Endodermal cell (in vitro differentiated cells): ENCODE results near the gene GABRG3. TPM values are rescaled to one million over a fixed set of nuclear protein-coding genes. Genes with fewer than 3 reads are reported as not detected.

Experiments
- DNase-seq: peaks from one replicate; pipeline ENCODE4 v3.0.0-alpha.2; 2017
- H3K27ac ChIP-seq: 2 replicates; pipeline ENCODE4 v1.5.1; 2013; ENCODE audit warnings: mild to moderate bottlenecking, low read depth, low read length, moderate library complexity
- H3K27me3 ChIP-seq: 2 replicates; pipeline ENCODE4 v1.6.1; 2013; ENCODE audit warnings: mild to moderate bottlenecking, low read length, moderate library complexity; ENCODE audit not compliant: insufficient read depth, control insufficient read depth, poor library complexity, severe bottlenecking
- H3K36me3 ChIP-seq: 2 replicates; pipeline ENCODE4 v1.7.0; 2013; ENCODE audit warnings: mild to moderate bottlenecking, low read length, moderate library complexity; ENCODE audit not compliant: control insufficient read depth, insufficient read depth
- H3K4me1 ChIP-seq: one replicate; pipeline ENCODE4 v1.7.0; 2013; ENCODE audit warnings: low read length; ENCODE audit not compliant: control insufficient read depth, insufficient read depth
- H3K4me3 ChIP-seq: 2 replicates; pipeline ENCODE4 v1.5.1; 2013; ENCODE audit warnings: mild to moderate bottlenecking, low read length, moderate library complexity
- H3K9ac ChIP-seq: 2 replicates; pipeline ENCODE4 v1.6.1; 2013; ENCODE audit warnings: mild to moderate bottlenecking, low read length, moderate library complexity; ENCODE audit not compliant: poor library complexity, severe bottlenecking; ENCODE audit errors: extremely low read depth
- H3K9me3 ChIP-seq: 2 replicates; pipeline ENCODE4 v1.6.1; 2013; ENCODE audit warnings: mild to moderate bottlenecking, low read length, moderate library complexity; ENCODE audit not compliant: control insufficient read depth
- H3K27ac Mint-ChIP-seq: 2 replicates; pipeline ENCODE4 v1.8.0; 2020; ENCODE audit warnings: mixed read lengths
- H3K27me3 Mint-ChIP-seq: 2 replicates; pipeline ENCODE4 v1.8.0; 2021; ENCODE audit warnings: mild to moderate bottlenecking, mixed read lengths; ENCODE audit not compliant: insufficient read depth
- H3K36me3 Mint-ChIP-seq: 2 replicates; pipeline ENCODE4 v1.8.0; 2020; ENCODE audit warnings: low read depth, mixed read lengths
- H3K4me1 Mint-ChIP-seq: 2 replicates; pipeline ENCODE4 v1.8.0; 2020; ENCODE audit warnings: mixed read lengths
- H3K4me3 Mint-ChIP-seq: 2 replicates; pipeline ENCODE4 v1.8.0; 2020; ENCODE audit warnings: mild to moderate bottlenecking, moderate library complexity, mixed read lengths
- H3K9me3 Mint-ChIP-seq: 2 replicates; pipeline ENCODE4 v1.8.0; 2020; ENCODE audit warnings: mild to moderate bottlenecking, mixed read lengths
- CTCF ChIP-seq: fragments of 200-600 bp; sonication (generic); conservative IDR thresholded peaks from 2 replicates; pipeline ENCODE4 v1.5.0; 2021; ENCODE audit warnings: antibody characterized with exemption, mild to moderate bottlenecking
- WGBS, 2 experiments: methylation state at CpG; one replicate each; pipeline versions ENCODE4 v1.1.5 to v1.1.7; 2013; ENCODE audit warnings: missing lambda C conversion rate in 2 of 2, mixed read lengths in 1 of 2; ENCODE audit not compliant: insufficient coverage in 1 of 2, insufficient read length in 1 of 2; 5-methylcytosine and 5-hydroxymethylcytosine counted together
- total RNA-seq, 2 donors: library from RNA; stranded (reverse); fragmentation: NEBNext Ultra II Directional in 1 of 2; extraction: Animal tissue kit (Norgen Biotek cat#: 25700) in 1 of 2; gene quantifications; 2 replicates in 1 of 2; 3 replicates in 1 of 2; pipeline ENCODE4 v1.2.1, GENCODE V29; 2021

The GABRG3 gene
- total RNA-seq, 2 donors from 2014 or later = 0.48 to 0.84 TPM

- H3K4me1 ChIP-seq = peaks cover 4% of the 10 kb centered on the region
- WGBS, 2 experiments = 80 to 89% methylated on average over 5 of the region's 5 CpGs
- no peak overlapping the region for H3K27ac Mint-ChIP-seq
These were observed 148.8 kb downstream of the GABRG3 start for GRCh38 chr15:27119695-27120266.

GRCh38 chr15:27121672-27122071, 150.7 kb downstream of the GABRG3 start:
- no peaks in the 10 kb centered on the region for H3K27me3 Mint-ChIP-seq
- no peaks in the 10 kb centered on the region for H3K9me3 Mint-ChIP-seq
- no peaks in the 10 kb centered on the region for H3K9me3 ChIP-seq
- H3K4me1 ChIP-seq = peaks cover 4% of the 10 kb centered on the region
- H3K36me3 ChIP-seq = no peaks in the 10 kb centered on the region
- H3K36me3 Mint-ChIP-seq = no peaks in the 10 kb centered on the region
- no peak for TF ChIP-seq CTCF
- peaks cover 14% of the 10 kb centered on the region for H3K4me1 Mint-ChIP-seq
- H3K4me3 ChIP-seq = no peak overlapping the region
- H3K27ac ChIP-seq = no peak overlapping the region
- no peak for DNase-seq
- no peak overlapping the region for H3K27ac Mint-ChIP-seq
- H3K27me3 ChIP-seq = no peaks in the 10 kb centered on the region
- no peak overlapping the region for H3K9ac ChIP-seq
- H3K4me3 Mint-ChIP-seq = no peak overlapping the region
- WGBS, 2 experiments = 95% methylated on average over 2 of the region's 2 CpGs; no CpG with 5 or more reads in 1 of the 2 experiments

More at GRCh38 chr15:27119695-27120266, 148.8 kb downstream of the GABRG3 start:
- H3K9ac ChIP-seq = no peak overlapping the region
- no peaks in the 10 kb centered on the region for H3K36me3 ChIP-seq
- Mint-ChIP-seq H3K27me3 (no peaks in the 10 kb centered on the region), H3K4me3 (no peak overlapping the region), H3K4me1 (peaks cover 13% of the 10 kb centered on the region), H3K9me3 (no peaks in the 10 kb centered on the region), H3K36me3 (no peaks in the 10 kb centered on the region)
- DNase-seq = no peak
- no peak overlapping the region for H3K27ac ChIP-seq
- no peaks in the 10 kb centered on the region for H3K27me3 ChIP-seq
- H3K4me3 ChIP-seq = no peak overlapping the region
- TF ChIP-seq CTCF = no peak
- H3K9me3 ChIP-seq = no peaks in the 10 kb centered on the region

- WGBS, 2 experiments = 93 to 100% methylated on average over 3 to 6 of the region's 6 CpGs
- TF ChIP-seq CTCF = no peak
- no peaks in the 10 kb centered on the region for H3K36me3 ChIP-seq
- H3K4me1 Mint-ChIP-seq = peaks cover 14% of the 10 kb centered on the region
- H3K27me3 ChIP-seq = no peaks in the 10 kb centered on the region
- no peak overlapping the region for H3K4me3 ChIP-seq
- no peak overlapping the region for H3K9ac ChIP-seq
- H3K9me3 Mint-ChIP-seq = peaks cover 2% of the 10 kb centered on the region
- peaks cover 4% of the 10 kb centered on the region for H3K4me1 ChIP-seq
- H3K36me3 Mint-ChIP-seq = no peaks in the 10 kb centered on the region
- H3K9me3 ChIP-seq = no peaks in the 10 kb centered on the region
- no peaks in the 10 kb centered on the region for H3K27me3 Mint-ChIP-seq
- no peak overlapping the region for H3K27ac Mint-ChIP-seq
- DNase-seq = no peak
- H3K4me3 Mint-ChIP-seq = no peak overlapping the region
- H3K27ac ChIP-seq = no peak overlapping the region
These were observed 152.3 kb downstream of the GABRG3 start for GRCh38 chr15:27123291-27123690.
